Fibroblast of skin of right biceps (primary cell): Measurements from ENCODE around the gene ZNRF1.
"Not testable (repeated sequence)": the region's sequence is repeated elsewhere in the genome, so short reads cannot be mapped to it uniquely, and the experiment has no call there.

Experiments
- DNase-seq: peaks from one replicate; pipeline ENCODE4 v3.0.0-alpha.2; 2013

Gene ZNRF1

GRCh38 chr16:75081179-75081859, 82.5 kb downstream of the ZNRF1 start:
- no peak for DNase-seq

GRCh38 chr16:75083813-75084212, 85.0 kb downstream of the ZNRF1 start:
- no peak for DNase-seq

- DNase-seq: no peak
Observed at GRCh38 chr16:75085556-75085955, 86.7 kb downstream of the ZNRF1 start.

GRCh38 chr16:75086281-75086680, 87.5 kb downstream of the ZNRF1 start:
- DNase-seq: peak; percentile 48

GRCh38 chr16:75086688-75087374, 88.0 kb downstream of the ZNRF1 start:
- no peak for DNase-seq

- peak; percentile 29 for DNase-seq
Observed at GRCh38 chr16:75087375-75087979, 88.7 kb downstream of the ZNRF1 start.

GRCh38 chr16:75088216-75088615, 89.4 kb downstream of the ZNRF1 start:
- no peak for DNase-seq

- DNase-seq: no peak
Observed at GRCh38 chr16:75088934-75089333, 90.1 kb downstream of the ZNRF1 start.

- DNase-seq: no peak
Observed at GRCh38 chr16:75089486-75090202, 90.8 kb downstream of the ZNRF1 start.

- not testable (repeated sequence) for DNase-seq
Observed at GRCh38 chr16:75090899-75091298, 92.1 kb downstream of the ZNRF1 start.

- peak; percentile 25 for DNase-seq
Observed at GRCh38 chr16:75091619-75092018, 92.8 kb downstream of the ZNRF1 start.

GRCh38 chr16:75092777-75093176, 94.0 kb downstream of the ZNRF1 start:
- DNase-seq: no peak

GRCh38 chr16:75093598-75094540, 95.0 kb downstream of the ZNRF1 start:
- no peak for DNase-seq

- no peak for DNase-seq
Observed at GRCh38 chr16:75095204-75095621, 96.4 kb downstream of the ZNRF1 start.

- no peak for DNase-seq
Observed at GRCh38 chr16:75096656-75097055, 97.8 kb downstream of the ZNRF1 start.

- no peak for DNase-seq
Observed at GRCh38 chr16:75097191-75097761, 98.5 kb downstream of the ZNRF1 start.

- DNase-seq: no peak
Observed at GRCh38 chr16:75097941-75098901, 99.4 kb downstream of the ZNRF1 start.

- no peak for DNase-seq
Observed at GRCh38 chr16:75099075-75099667, 100.3 kb downstream of the ZNRF1 start.

- no peak for DNase-seq
Observed at GRCh38 chr16:75099738-75100602, 101.1 kb downstream of the ZNRF1 start.
